ENCODE results near the gene LMOD2.

Gene LMOD2

GRCh38 chr7:123673752-123674398 is 18.2 kb downstream of the LMOD2 start:
- no peak for DNase-seq

GRCh38 chr7:123674399-123675180 is 18.9 kb downstream of the LMOD2 start:
- DNase-seq = no peak

GRCh38 chr7:123675181-123675473 is 19.5 kb downstream of the LMOD2 start:
- peak in 1 of 2 donors; percentile 24 for DNase-seq

GRCh38 chr7:123677061-123677715 is 21.5 kb downstream of the LMOD2 start:
- DNase-seq = no peak

GRCh38 chr7:123679614-123680013 is 23.9 kb downstream of the LMOD2 start:
- no peak for DNase-seq

GRCh38 chr7:123680580-123680979 is 24.9 kb downstream of the LMOD2 start:
- DNase-seq = no peak

- DNase-seq = no peak
Measured at GRCh38 chr7:123681561-123681960, 25.9 kb downstream of the LMOD2 start.

GRCh38 chr7:123682690-123683089 is 27.0 kb downstream of the LMOD2 start:
- peak; percentile 40 to 59 for DNase-seq

GRCh38 chr7:123687161-123687560 is 31.5 kb downstream of the LMOD2 start:
- no peak for DNase-seq

- DNase-seq = no peak
Measured at GRCh38 chr7:123687727-123688126, 32.1 kb downstream of the LMOD2 start.

- DNase-seq = no peak
Measured at GRCh38 chr7:123689250-123689649, 33.6 kb downstream of the LMOD2 start.

GRCh38 chr7:123690550-123690949 is 34.9 kb downstream of the LMOD2 start:
- DNase-seq = no peak

GRCh38 chr7:123692471-123692877 is 36.8 kb downstream of the LMOD2 start:
- DNase-seq = no peak

GRCh38 chr7:123695944-123696677 is 40.4 kb downstream of the LMOD2 start:
- DNase-seq = no peak

GRCh38 chr7:123705211-123705901 is 49.7 kb downstream of the LMOD2 start:
- DNase-seq = no peak

- no peak for DNase-seq
Measured at GRCh38 chr7:123709525-123709924, 53.9 kb downstream of the LMOD2 start.

GRCh38 chr7:123710683-123711082 is 55.0 kb downstream of the LMOD2 start:
- no peak for DNase-seq

- DNase-seq = peak; percentile 63 to 75
Measured at GRCh38 chr7:123711832-123712293, 56.2 kb downstream of the LMOD2 start.

GRCh38 chr7:123712619-123713018 is 57.0 kb downstream of the LMOD2 start:
- peak in 1 of 2 donors; percentile 34 for DNase-seq

All from inflammatory macrophage (primary cell).